GM21515 (cell line): ENCODE data around the gene ZNF692.
"Not testable (repeated sequence)": the region's sequence is repeated elsewhere in the genome, so short reads cannot be mapped to it uniquely, and the experiment has no call there.

Source experiments
- ATAC-seq: cut with Tn5 transposase; IDR thresholded peaks from one replicate; pipeline ENCODE4 v1.9.1; 2021; ENCODE audit not compliant: unreplicated experiment

ZNF692 gene, protein sequence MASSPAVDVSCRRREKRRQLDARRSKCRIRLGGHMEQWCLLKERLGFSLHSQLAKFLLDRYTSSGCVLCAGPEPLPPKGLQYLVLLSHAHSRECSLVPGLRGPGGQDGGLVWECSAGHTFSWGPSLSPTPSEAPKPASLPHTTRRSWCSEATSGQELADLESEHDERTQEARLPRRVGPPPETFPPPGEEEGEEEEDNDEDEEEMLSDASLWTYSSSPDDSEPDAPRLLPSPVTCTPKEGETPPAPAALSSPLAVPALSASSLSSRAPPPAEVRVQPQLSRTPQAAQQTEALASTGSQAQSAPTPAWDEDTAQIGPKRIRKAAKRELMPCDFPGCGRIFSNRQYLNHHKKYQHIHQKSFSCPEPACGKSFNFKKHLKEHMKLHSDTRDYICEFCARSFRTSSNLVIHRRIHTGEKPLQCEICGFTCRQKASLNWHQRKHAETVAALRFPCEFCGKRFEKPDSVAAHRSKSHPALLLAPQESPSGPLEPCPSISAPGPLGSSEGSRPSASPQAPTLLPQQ

DNA sequence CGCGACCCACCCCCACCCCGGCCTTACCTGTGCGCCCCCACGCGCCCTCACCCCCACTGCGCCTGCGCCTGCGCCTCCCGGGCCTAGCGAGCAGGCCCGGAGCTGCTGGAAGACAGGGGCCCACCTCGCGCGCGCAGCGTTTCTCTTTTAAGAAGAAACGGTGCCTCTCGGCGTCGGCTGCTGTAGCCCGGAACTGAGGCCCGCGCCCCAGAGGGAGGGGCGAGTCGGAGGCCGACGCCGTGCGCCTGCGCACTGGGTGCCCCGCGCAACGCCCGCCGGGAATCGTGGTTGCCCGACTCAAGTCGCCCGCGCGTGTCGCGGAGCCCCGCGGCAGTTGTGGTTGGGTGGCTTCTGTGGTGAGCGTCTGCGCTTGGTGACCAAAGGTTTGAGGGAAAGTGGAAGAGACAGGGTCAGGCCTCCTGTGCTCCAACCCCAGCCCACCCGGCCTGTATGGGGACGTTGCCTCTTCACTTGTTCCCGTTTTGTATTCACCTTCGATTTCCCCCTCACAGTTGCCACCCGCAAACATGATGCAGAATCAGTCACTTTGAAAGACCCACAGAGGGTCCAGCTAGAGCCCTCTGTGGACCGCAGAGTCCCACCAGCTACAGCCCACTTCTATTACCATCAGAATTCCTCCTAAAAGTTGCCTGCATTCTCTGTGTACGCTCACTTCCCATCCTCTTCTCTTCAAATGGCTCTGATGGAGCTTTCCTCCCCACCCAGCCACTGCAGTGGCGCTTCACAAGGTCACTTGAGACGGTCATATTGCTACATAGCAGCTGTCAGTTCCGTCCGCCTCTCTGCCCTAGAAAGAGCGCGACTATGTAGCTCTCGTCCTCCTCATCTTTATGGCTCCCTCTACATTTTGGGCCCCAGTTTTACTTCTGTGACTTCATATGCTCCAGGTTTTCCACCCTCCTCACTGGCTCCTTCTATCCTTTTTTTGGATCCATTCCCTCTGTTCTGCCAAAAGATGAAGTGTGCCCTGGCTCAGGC lies at the start of gene ZNF692:
Gene ZNF692 (minus strand): TSS at position 195 of the 999 bp plus-strand sequence. CDS start 776 bp downstream, outside the sequence.
- ATAC-seq = peak; percentile 82

DNA sequence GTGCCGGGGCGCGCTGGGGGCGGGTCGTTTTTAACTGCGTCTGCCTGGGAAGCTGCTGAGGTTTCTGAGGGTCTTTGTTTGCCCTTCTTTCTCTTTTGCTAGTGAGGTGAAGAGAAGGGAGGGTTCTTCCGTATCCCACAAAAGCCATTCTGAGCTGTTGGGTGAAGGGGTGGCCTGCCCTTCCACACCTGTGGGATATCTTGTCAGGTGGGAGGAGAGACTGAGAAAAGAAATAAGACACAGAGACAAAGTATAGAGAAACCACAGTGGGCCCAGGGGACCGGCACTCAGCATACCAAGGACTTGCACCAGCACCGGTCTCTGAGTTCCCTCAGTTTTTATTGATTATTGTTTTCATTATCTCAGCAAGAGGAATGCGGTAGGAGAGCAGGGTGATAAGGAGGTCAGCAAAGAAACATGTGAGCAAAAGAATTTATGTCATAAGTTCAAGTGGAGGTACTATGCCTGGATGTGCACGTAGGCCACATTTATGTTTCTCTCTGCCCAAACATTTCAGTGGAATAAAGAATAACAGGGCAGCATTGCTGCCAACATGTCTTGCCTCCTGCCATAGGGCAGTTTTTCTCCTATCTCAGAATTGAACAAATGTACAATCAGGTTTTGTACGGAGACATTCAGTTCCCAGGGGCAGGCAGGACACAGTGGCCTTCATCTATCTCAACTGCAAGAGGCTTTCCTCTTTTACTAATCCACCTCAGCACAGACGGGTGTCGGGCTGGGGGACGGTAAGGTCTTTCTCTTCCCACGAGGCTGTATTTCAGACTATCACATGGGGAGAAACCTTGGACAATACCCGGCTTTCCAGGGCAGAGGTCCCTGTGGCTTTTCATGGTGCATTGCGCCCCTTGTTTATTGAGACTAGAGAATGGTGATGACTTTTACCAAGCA lies 48.1 kb upstream of the ZNF692 start:
- peak; percentile 21 for ATAC-seq

DNA sequence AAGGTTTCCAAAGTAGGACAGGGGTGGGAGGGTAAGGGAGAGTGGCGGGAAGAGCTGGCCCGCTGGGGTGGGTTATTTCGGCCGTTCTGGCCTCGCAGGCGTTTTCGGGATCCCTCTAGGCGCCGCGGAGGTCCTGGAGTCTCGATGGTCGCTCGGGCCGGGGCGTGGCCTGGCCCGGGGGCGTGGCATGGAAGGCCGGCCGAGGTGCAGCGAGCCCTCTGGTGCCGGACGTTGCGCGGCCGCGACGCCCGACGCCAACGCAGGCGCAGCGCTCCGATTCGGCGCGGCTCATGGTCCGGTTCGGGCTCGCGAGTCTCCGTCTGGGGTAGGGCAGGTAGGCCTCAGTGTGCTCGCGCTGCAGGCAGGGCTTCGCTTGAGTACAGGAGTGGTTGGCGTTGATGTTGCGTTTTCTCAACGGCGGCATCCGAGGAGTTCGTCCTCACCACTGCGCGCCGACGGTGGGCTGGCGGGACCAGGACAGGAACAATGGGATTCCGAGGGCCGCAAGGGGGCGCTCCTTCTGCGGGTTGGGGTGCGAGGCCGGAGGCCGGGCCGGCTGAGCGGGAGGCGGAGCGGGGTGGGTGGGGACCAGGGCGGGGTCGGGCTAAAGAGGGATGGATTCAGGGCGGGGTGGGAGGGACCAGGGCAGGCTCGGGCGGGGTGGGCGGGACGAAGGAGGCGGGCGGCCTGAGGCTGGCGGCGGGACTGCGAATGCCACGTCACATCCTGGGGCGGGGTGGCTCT lies 47.3 kb upstream of the ZNF692 start, which contains the start of gene PGBD2:
Gene PGBD2 (plus strand): TSS at position 227 of the 744 bp plus-strand sequence. CDS start 7,628 bp downstream, outside the sequence.
- ATAC-seq = peak; percentile 93

DNA sequence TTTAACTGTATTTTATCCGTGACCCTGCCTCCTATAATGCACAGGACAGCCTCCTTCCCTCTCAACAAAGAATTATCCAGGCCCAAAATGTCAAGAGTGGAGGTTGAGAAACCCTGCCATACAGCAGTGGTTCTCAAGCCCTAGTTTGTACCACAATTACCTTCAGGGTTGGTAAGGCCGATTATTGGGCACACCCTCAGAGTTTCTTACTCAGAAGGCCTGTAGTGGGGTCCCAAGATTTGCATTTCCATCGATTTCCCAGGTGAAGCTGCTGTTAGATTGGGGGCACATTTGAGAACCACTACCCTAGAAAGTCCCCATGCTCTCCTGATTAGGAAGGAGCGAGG lies 46.8 kb upstream of the ZNF692 start:
- ATAC-seq = no peak

DNA sequence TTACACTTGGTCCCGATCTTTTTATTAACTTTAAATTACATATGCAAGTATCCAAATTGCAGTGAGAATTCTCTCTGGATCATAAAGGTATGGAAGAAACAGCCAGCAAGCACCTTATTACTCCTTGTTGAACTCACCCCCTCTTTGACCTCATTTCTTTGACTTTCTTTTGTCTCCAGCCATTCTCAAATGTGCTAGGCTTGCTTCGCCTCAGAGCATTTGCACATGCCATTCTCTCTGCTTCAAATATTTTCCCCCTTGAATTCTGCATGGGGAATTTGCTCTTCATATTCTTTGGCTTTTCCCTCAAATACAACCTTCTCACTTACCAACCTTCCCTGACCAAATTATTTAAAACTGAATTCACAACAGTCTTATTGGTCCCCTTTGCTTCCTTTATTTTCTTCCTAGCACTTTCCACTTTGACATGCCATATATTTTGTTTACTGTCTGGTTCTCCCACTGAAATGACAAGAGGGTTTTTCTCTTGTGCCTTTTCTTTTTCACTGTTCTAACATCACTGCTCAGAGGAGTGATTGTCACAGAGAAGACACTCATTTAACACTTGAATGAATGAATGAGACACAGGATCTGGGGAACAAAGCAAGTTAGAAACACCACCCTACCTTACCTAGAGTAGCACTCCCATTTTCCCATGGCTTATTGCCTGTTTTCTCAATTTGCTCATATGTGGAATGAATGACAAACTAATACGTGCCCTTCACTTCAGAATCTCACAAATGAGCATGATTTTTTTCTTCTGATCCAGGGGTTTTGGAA lies 45.7 kb upstream of the ZNF692 start:
- ATAC-seq = no peak

DNA sequence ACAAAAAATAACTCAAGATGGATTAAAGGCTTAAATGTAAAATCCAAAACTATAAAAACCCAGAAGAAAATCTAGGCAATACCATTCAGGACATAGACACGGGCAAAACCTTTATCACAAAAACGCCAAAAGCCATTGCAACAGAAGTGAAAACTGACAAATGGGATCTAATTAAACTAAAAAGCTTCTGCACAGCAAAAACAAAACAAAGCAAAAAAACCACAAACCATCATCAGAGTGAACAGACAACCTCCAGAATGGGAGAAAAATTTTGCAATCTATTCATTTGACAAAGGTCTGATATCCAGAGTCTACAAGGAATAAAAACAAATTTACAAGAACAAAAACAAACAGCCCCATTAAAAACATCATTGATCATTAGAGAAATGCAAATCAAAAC lies 42.7 kb upstream of the ZNF692 start:
- ATAC-seq = no peak

DNA sequence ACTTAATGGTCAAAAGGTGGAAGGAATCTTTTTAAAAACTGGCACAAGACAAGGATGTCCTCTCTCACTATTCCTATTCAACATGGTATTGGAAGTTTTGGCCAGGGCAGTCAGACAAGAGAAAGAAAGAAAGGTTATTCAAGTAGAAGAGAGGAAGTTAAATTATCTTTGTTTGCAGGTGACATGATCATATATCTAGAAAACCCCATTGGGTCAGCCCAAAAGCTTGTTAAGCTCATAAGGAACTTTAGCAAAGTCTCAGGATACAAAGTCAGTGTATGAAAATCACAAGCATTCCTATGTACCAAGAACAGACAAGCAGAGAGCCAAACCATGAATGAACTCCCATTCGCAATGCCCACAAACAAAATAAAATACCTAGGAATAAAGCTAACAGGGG lies 41.8 kb upstream of the ZNF692 start:
- no peak for ATAC-seq

DNA sequence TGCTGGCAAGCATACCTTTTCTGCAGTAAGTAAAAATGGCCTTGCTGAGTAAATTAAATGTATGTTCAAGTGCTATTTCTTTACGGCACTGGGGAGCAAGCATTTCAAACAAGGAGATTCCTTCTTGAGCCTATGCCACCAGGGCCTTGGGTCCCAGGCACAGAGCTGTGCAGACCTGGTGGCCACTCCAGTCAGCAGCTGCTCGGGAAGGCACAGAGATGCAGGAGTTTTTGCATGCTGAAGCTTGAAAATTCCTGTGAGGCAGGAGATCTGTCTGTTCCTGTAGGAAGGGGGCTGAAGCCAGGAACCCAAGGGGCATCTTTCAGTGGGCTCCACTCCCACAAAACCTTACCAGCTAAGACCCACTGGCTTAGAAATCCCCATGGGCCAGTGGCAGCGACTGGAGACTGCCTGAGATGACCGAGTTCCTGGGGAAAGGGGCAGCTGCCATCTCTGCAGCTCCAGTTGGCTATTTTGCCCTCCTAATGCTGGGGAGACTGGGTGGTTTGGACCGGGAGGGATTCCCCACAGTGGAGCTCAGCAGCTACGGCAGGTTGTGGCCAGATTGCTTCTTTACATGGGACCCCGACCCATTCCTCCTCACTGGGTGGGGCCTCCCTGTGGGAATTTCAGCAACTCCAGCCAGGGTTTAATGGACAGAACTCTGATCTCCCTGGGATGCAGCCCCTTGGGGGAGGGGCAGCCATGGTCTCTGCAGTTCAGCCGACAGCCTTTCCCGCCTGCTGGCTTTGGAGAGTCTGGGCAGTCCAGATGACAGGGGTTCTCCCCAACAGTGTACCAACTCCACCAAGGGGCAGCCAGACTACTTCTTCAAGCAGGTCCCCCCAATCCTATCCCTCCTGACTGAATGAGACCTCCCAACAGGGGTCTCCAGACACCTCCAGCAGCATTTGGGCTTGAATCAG lies 38.8 kb upstream of the ZNF692 start:
- ATAC-seq = no peak

DNA sequence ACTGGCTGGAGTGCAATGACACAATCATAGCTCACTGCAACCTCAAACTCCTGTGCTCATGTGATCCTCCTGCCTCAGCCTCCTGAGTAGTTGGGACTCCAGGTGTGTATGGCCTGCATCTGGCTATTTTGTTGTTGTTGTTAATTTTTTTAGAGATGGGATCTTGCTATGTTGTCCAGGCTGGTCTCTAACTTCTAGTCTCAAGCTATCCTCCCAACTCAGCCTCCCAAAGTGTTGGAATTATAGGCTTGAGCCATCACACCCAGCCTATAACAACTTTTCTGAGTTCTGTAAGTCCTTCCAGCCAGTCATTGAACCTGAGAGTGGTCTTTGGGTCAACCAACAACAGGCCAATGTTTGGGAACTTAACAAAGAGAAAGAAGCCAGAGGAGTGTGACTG lies 36.0 kb upstream of the ZNF692 start:
- ATAC-seq = no peak

DNA sequence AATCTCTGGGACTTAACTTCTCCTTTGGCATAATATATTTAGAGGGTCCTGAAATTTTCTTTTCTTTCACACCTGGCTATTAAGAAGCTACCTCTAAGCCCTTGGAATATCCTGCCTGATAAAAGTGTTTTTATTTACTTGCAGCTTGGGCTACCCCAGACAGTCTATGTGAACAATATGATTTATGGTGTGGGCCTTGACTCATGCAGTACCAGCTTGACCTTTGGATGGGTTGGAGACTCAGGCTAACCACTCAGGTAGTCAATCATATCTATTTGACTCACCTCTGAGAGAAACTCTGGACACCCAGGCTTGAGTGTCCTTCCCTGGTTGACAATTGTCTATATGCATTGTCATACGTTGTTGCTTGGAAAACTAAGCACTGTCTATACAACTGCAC lies 33.7 kb upstream of the ZNF692 start:
- no peak for ATAC-seq

DNA sequence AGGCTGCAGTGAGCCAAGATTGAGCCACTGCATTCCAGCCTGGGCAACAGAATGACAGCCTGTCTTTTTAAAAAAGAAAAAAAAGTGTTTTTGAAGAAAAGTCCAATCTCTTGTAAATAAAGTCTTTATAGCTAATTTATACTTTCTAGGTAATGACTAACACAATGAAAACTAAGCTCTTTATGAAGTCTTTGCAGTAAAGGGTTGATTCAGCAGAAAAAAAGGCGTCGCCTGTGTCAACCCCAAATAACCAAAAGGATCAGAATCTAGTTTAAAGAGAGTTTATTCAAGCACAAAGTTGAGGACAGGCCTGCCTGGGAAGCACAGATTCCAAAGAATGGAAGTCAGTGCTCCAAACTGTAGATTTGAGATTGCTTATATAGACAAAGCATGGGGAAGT lies 32.9 kb upstream of the ZNF692 start:
- ATAC-seq = no peak

DNA sequence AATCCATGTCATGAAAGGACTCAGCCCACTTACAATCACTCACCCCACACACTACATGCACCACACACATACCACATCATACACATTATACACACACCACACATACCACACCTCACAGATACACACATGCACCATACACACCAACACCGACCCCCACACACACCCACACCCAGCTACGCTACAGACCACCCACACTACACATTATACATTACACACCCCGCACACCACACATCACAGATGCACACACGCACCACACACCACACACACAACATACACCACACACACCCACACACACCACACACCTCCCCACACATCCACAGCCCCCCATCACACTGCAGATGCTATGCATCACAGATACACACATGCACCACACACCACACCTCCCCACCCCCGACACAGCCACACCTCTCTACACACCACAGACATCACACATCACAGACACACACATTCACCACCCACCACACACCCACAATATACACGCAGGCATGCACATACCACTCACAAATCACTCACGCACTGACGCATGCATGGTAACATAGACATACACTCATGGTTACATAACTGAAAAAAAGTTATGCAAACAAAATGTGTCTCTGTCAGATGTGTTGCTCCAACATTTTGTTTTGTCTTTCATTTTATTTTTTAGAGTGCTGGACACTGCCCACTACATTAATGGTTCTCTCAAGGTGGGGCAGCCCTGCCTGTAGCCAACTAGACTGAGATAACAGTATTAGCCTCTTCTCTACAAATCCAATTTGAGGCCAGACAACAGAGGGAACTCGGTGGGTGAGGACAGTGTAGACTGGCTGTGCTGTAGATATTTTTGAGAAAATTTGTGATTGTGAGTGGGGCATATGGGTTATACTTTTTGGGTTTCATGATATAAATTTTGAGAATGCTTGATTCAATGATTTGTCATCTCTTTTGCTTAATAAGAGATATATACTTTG lies 31.9 kb upstream of the ZNF692 start:
- ATAC-seq = no peak

DNA sequence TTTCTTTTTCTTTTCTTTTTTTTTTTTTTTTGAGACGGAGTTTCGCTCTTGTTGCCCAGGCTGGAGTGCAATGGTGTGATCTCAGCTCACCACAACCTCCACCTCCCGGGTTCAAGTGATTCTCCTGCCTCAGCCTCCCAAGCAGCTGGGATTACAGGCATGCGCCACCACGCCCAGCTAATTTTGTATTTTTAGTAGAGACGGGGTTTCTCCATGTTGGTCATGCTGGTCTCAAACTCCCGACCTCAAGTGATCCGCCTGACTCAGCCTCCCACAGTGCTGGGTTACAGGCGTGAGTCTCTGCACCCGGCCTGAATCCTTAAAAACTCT lies 31.0 kb upstream of the ZNF692 start:
- not testable (repeated sequence) for ATAC-seq

DNA sequence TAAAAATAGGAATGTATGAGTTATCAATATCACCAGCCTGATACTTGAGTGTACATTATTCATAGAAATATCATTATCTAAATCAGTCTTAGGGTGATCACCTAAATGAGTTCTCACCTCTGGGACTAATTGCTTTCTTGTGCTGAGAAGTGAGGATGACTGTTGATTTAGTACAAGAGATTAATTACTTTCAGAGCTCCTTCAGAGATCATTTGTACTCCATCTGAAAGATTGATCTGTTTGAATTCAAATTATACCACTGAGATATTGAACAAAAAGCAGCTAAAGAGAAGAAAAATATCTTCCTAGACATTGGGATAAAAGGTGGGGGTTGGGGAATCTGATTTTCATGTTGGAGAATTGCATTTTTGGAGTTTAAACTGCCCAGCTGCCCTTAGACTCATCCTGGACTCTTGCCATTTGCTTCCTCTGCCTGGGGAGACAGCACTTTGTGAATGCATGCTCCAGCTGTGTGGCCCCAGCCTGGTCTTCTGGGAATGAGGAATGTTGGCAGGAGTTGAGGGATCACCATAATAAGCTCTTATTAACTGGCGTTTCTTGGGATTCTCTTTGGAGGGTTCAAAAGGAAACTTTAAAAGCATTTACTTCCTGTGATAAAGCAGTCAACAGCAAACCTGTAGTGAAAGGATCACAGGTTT lies 27.5 kb upstream of the ZNF692 start:
- no peak for ATAC-seq

DNA sequence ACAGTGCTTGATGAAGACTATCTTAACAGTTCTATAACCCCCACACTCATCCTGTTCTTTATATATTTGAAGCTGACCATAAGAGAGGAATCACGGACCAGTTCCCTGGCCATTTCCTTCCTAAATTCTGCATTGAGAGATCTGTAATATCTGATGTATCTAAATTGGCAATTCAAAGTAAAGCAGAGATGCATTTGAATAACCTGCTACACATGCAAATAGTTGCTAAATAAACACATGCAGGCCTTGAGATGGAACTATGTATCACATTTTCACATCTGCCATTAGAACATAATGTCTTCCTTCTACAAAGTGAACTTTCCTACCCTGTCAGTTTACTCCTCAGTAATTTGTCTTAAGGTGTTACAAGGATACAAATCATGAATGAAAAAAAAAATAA lies 26.8 kb upstream of the ZNF692 start:
- ATAC-seq = no peak

DNA sequence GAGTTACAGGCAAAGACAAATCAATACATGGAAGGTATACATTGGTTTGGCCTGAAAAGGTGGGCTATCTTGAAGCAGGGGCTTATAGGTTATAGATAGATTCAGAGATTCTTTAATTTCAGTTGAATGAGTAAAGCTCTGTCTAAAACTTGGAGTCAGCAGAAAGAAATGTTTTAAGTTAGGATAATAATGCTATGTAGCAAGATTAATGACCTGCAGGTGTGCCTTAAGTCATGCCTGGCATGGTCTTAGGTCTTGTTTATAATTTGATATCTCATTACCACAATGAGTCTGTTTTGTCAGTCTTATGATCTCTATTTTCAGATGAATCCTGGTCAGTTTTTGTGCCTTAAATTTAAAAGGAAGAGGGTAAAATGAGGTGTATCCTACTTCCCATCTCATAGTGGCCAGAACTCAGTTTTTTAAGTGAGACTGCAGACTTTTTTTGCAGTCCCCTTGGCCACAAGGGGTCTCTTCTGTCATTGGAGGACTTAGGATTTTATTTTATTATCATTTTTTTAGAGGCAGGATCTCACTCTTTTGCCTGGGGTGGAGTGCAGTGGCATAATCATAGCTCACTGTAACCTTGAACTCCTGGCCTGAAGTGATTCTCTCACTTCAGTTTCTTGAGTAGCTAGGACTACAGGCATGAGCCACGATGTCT lies 25.9 kb upstream of the ZNF692 start:
- no peak for ATAC-seq
